Transverse colon (tissue), 4 donors: Measurements from ENCODE around the gene DNASE1L3.

ENCODE experiments used
- POLR2A ChIP-seq: fragments of 450-650 bp; IDR thresholded peaks from one replicate; pipeline ENCODE4 v1.6.1; 2016; ENCODE audit warnings: antibody characterized with exemption, mild to moderate bottlenecking, moderate library complexity
- POLR2AphosphoS5 ChIP-seq, 3 donors: sonication (generic); formaldehyde crosslinking; IDR thresholded peaks; one replicate each; pipeline ENCODE4 v1.6.1; 2016; ENCODE audit warnings: antibody characterized with exemption in 3 of 3
- TF ChIP-seq, protein P1 (sequence below), 5 experiments: fragments of 200-600 bp in 3 of 5; fragments of 450-650 bp in 2 of 5; sonication (generic) in 3 of 5; IDR thresholded peaks; 1 replicate in 2 of 5; 2 replicates in 3 of 5; pipeline ENCODE4 v1.5.1; 2016 to 2017; ENCODE audit warnings: antibody characterized with exemption in 5 of 5, inconsistent platforms in 3 of 5, mild to moderate bottlenecking in 2 of 5, moderate library complexity in 1 of 5

GRCh38 chr3:58203541-58203940 is 7.2 kb downstream of the DNASE1L3 start:
- TF ChIP-seq, protein P1, sequence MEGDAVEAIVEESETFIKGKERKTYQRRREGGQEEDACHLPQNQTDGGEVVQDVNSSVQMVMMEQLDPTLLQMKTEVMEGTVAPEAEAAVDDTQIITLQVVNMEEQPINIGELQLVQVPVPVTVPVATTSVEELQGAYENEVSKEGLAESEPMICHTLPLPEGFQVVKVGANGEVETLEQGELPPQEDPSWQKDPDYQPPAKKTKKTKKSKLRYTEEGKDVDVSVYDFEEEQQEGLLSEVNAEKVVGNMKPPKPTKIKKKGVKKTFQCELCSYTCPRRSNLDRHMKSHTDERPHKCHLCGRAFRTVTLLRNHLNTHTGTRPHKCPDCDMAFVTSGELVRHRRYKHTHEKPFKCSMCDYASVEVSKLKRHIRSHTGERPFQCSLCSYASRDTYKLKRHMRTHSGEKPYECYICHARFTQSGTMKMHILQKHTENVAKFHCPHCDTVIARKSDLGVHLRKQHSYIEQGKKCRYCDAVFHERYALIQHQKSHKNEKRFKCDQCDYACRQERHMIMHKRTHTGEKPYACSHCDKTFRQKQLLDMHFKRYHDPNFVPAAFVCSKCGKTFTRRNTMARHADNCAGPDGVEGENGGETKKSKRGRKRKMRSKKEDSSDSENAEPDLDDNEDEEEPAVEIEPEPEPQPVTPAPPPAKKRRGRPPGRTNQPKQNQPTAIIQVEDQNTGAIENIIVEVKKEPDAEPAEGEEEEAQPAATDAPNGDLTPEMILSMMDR (IDR thresholded peaks at IDR 0.05) = no peak
- no peak for TF ChIP-seq POLR2A
- TF ChIP-seq POLR2AphosphoS5 (IDR thresholded peaks at IDR 0.05) = no peak
